Peyer's patch (tissue), 4 donors: ENCODE measurements around the gene ADRM1.

Experiments used
- CTCF ChIP-seq, 6 experiments: fragments of 450-650 bp in 4 of 6; fragments of 200-600 bp in 2 of 6; sonication (generic) in 1 of 6; IDR thresholded peaks; one replicate each; pipeline ENCODE4 v1.5.1; 2017 to 2019; ENCODE audit warnings: antibody characterized with exemption in 6 of 6, mild to moderate bottlenecking in 3 of 6, moderate library complexity in 1 of 6
- POLR2A ChIP-seq, 2 donors: fragments of 450-650 bp; IDR thresholded peaks; one replicate each; pipeline ENCODE4 v1.5.1; 2017; ENCODE audit warnings: antibody characterized with exemption in 2 of 2, mild to moderate bottlenecking in 2 of 2, moderate library complexity in 2 of 2

GRCh38 chr20:62254021-62254724 is 48.6 kb upstream of the ADRM1 start:
- TF ChIP-seq POLR2A (IDR thresholded peaks at IDR 0.05) (no peak), CTCF (IDR thresholded peaks at IDR 0.05) (no peak)
